Measurements from ENCODE around the gene FOXP2.
A peak's percentile ranks its signal among the peaks of the same experiment; 100 is the strongest.

Gene FOXP2

DNA sequence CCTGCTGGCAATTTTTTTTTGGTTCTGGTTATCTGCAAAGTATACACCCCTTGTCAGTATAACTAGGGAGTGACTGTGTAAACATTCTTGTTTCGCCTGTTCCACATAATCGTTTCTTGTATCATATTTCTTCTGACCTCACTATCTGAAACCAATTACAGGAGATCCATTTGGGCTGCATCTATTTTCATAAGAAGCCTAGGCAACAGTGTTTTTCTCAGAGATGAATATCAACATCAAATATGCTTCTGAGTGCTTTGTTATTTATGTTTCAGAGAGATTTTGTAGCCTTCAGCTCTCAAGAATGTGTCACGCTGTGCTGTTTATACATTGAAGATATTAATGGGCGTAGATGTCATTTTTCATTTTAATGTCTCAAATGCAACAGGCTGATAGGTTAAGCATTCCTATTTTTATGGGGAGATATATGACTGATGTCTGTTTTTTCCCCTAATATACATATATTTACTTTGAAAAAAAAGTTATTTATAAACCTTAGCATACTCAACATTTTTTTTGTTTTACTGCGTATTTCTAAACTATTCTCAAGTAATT is 115.5 kb downstream of the FOXP2 start (continued):
- TF ChIP-seq, protein P1, sequence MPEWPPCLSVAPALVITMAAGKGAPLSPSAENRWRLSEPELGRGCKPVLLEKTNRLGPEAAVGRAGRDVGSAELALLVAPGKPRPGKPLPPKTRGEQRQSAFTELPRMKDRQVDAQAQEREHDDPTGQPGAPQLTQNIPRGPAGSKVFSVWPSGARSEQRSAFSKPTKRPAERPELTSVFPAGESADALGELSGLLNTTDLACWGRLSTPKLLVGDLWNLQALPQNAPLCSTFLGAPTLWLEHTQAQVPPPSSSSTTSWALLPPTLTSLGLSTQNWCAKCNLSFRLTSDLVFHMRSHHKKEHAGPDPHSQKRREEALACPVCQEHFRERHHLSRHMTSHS (tag by site-specific recombination; IDR thresholded peaks at IDR 0.05): peak; percentile 81; the same call in 1 of the 2 replicates
- TF ChIP-seq, protein P2, sequence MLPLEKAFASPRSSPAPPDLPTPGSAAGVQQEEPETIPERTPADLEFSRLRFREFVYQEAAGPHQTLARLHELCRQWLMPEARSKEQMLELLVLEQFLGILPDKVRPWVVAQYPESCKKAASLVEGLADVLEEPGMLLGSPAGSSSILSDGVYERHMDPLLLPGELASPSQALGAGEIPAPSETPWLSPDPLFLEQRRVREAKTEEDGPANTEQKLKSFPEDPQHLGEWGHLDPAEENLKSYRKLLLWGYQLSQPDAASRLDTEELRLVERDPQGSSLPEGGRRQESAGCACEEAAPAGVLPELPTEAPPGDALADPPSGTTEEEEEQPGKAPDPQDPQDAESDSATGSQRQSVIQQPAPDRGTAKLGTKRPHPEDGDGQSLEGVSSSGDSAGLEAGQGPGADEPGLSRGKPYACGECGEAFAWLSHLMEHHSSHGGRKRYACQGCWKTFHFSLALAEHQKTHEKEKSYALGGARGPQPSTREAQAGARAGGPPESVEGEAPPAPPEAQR (tag by site-specific recombination; IDR thresholded peaks at IDR 0.05): peak; percentile 83
- TF ChIP-seq TRIM28 (IDR thresholded peaks at IDR 0.05; ENCODE audit: borderline replicate concordance, low read length) (peak; percentile 89; the same call in 1 of the 2 replicates), ZNF473 (tag by site-specific recombination; IDR thresholded peaks at IDR 0.05) (no peak), HOXD13 (CRISPR knock-in tag; IDR thresholded peaks at IDR 0.05; ENCODE audit: borderline replicate concordance) (no peak), ZBTB17 (tag by site-specific recombination; IDR thresholded peaks at IDR 0.05) (peak; percentile 90), EGR2 (tag by site-specific recombination; IDR thresholded peaks at IDR 0.05; ENCODE audit: low read depth) (no peak), ZNF621 (tag by site-specific recombination; IDR thresholded peaks at IDR 0.05) (no peak), ZNF701 (tag by site-specific recombination; IDR thresholded peaks at IDR 0.05) (no peak), ZXDB (tag by site-specific recombination; IDR thresholded peaks at IDR 0.05) (peak; percentile 86), ZNF501 (tag by site-specific recombination; IDR thresholded peaks at IDR 0.05) (peak; percentile 70; the same call in 1 of the 2 replicates), WT1 (tag by site-specific recombination; IDR thresholded peaks at IDR 0.05) (peak; percentile 99), FEZF1 (tag by site-specific recombination; IDR thresholded peaks at IDR 0.05) (peak; percentile 94), ZFHX2 (tag by site-specific recombination; conservative IDR thresholded peaks at IDR 0.05) (no peak), ZNF660 (tag by site-specific recombination; IDR thresholded peaks at IDR 0.05) (peak; percentile 62; the same call in 1 of the 2 replicates), SP2 (tag by site-specific recombination; IDR thresholded peaks at IDR 0.05) (peak; percentile 47; the same call in 1 of the 2 replicates), KLF8 (tag by site-specific recombination; IDR thresholded peaks at IDR 0.05) (peak; percentile 89), ZNF302 (tag by site-specific recombination; IDR thresholded peaks at IDR 0.05; ENCODE audit: low read depth) (0 out of 2 replicates have a peak, but pooled peaks have one; percentile 36), PRDM1 (tag by site-specific recombination; IDR thresholded peaks at IDR 0.05) (no peak), ZNF768 (tag by site-specific recombination; IDR thresholded peaks at IDR 0.05) (no peak), ZNF37A (tag by site-specific recombination; IDR thresholded peaks at IDR 0.05) (no peak; the same call in 1 of the 2 replicates), GFI1B (tag by site-specific recombination; IDR thresholded peaks at IDR 0.05) (peak; percentile 93), ZIC2 (tag by site-specific recombination; IDR thresholded peaks at IDR 0.05) (peak; percentile 65)
- TF ChIP-seq, protein P3, sequence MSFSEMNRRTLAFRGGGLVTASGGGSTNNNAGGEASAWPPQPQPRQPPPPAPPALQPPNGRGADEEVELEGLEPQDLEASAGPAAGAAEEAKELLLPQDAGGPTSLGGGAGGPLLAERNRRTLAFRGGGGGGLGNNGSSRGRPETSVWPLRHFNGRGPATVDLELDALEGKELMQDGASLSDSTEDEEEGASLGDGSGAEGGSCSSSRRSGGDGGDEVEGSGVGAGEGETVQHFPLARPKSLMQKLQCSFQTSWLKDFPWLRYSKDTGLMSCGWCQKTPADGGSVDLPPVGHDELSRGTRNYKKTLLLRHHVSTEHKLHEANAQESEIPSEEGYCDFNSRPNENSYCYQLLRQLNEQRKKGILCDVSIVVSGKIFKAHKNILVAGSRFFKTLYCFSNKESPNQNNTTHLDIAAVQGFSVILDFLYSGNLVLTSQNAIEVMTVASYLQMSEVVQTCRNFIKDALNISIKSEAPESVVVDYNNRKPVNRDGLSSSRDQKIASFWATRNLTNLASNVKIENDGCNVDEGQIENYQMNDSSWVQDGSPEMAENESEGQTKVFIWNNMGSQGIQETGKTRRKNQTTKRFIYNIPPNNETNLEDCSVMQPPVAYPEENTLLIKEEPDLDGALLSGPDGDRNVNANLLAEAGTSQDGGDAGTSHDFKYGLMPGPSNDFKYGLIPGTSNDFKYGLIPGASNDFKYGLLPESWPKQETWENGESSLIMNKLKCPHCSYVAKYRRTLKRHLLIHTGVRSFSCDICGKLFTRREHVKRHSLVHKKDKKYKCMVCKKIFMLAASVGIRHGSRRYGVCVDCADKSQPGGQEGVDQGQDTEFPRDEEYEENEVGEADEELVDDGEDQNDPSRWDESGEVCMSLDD (tag by site-specific recombination; IDR thresholded peaks at IDR 0.05): no peak
- TF ChIP-seq, protein P4, sequence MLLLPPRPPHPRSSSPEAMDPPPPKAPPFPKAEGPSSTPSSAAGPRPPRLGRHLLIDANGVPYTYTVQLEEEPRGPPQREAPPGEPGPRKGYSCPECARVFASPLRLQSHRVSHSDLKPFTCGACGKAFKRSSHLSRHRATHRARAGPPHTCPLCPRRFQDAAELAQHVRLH (tag by site-specific recombination; IDR thresholded peaks at IDR 0.05): peak; percentile 71; the same call in 1 of the 2 replicates
- TF ChIP-seq, protein P5, sequence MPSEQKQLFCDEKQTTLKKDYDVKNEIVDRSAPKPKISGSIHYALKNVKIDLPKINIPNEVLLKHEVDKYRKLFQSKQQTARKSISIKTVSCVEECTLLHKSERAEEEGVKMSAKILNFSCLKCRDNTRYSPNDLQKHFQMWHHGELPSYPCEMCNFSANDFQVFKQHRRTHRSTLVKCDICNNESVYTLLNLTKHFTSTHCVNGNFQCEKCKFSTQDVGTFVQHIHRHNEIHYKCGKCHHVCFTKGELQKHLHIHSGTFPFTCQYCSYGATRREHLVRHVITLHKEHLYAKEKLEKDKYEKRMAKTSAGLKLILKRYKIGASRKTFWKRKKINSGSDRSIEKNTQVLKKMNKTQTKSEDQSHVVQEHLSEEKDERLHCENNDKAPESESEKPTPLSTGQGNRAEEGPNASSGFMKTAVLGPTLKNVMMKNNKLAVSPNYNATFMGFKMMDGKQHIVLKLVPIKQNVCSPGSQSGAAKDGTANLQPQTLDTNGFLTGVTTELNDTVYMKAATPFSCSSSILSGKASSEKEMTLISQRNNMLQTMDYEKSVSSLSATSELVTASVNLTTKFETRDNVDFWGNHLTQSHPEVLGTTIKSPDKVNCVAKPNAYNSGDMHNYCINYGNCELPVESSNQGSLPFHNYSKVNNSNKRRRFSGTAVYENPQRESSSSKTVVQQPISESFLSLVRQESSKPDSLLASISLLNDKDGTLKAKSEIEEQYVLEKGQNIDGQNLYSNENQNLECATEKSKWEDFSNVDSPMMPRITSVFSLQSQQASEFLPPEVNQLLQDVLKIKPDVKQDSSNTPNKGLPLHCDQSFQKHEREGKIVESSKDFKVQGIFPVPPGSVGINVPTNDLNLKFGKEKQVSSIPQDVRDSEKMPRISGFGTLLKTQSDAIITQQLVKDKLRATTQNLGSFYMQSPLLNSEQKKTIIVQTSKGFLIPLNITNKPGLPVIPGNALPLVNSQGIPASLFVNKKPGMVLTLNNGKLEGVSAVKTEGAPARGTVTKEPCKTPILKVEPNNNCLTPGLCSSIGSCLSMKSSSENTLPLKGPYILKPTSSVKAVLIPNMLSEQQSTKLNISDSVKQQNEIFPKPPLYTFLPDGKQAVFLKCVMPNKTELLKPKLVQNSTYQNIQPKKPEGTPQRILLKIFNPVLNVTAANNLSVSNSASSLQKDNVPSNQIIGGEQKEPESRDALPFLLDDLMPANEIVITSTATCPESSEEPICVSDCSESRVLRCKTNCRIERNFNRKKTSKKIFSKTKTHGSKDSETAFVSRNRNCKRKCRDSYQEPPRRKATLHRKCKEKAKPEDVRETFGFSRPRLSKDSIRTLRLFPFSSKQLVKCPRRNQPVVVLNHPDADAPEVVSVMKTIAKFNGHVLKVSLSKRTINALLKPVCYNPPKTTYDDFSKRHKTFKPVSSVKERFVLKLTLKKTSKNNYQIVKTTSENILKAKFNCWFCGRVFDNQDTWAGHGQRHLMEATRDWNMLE (tag by site-specific recombination; conservative IDR thresholded peaks at IDR 0.05; ENCODE audit: low read depth): peak; percentile 41; the same call in 1 of the 2 replicates
- TF ChIP-seq, protein P6, sequence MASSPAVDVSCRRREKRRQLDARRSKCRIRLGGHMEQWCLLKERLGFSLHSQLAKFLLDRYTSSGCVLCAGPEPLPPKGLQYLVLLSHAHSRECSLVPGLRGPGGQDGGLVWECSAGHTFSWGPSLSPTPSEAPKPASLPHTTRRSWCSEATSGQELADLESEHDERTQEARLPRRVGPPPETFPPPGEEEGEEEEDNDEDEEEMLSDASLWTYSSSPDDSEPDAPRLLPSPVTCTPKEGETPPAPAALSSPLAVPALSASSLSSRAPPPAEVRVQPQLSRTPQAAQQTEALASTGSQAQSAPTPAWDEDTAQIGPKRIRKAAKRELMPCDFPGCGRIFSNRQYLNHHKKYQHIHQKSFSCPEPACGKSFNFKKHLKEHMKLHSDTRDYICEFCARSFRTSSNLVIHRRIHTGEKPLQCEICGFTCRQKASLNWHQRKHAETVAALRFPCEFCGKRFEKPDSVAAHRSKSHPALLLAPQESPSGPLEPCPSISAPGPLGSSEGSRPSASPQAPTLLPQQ (tag by site-specific recombination; IDR thresholded peaks at IDR 0.05): peak; percentile 67
- TF ChIP-seq, protein P7, sequence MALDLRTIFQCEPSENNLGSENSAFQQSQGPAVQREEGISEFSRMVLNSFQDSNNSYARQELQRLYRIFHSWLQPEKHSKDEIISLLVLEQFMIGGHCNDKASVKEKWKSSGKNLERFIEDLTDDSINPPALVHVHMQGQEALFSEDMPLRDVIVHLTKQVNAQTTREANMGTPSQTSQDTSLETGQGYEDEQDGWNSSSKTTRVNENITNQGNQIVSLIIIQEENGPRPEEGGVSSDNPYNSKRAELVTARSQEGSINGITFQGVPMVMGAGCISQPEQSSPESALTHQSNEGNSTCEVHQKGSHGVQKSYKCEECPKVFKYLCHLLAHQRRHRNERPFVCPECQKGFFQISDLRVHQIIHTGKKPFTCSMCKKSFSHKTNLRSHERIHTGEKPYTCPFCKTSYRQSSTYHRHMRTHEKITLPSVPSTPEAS (tag by site-specific recombination; IDR thresholded peaks at IDR 0.05): peak; percentile 62

Data from HEK293 (cell line).